ENCODE data around the gene PPP3CA.

- TF ChIP-seq POLR2A (IDR thresholded peaks at IDR 0.05) (no peak), EP300 (IDR thresholded peaks at IDR 0.05) (no peak), CTCF (IDR thresholded peaks at IDR 0.05) (no peak), POLR2AphosphoS5 (IDR thresholded peaks at IDR 0.05) (no peak)
These were observed 47.3 kb downstream of the PPP3CA start for GRCh38 chr4:101299899-101300540.
